Kidney epithelial cell (primary cell): ENCODE results near the gene ALDH1A2. TPM values are rescaled to one million over a fixed set of nuclear protein-coding genes. Genes with fewer than 3 reads are reported as not detected.

Experiments
- DNase-seq: peaks from one replicate; pipeline ENCODE4 v3.0.0-alpha.2; 2010; ENCODE audit warnings: low read depth
- H3K27me3 ChIP-seq: 2 replicates; pipeline ENCODE4 v1.6.0; 2011; ENCODE audit warnings: low read length; ENCODE audit not compliant: control insufficient read depth, insufficient read depth
- H3K36me3 ChIP-seq: 2 replicates; pipeline ENCODE4 v1.5.1; 2011; ENCODE audit warnings: low read length; ENCODE audit not compliant: control insufficient read depth, insufficient read depth
- H3K4me3 ChIP-seq: 2 replicates; pipeline ENCODE4 v1.5.1; 2011; ENCODE audit warnings: low read depth, mild to moderate bottlenecking, control low read depth, low read length
- total RNA-seq: library from RNA; depleted of rRNA; stranded (reverse); fragments of >200 nt; gene quantifications from 2 replicates; pipeline ENCODE4 v1.2.3, GENCODE V29; 2015
- TF ChIP-seq, protein P1 (sequence below): IDR thresholded peaks from 2 replicates; pipeline ENCODE4 v1.5.1; 2011; ENCODE audit warnings: mild to moderate bottlenecking, moderate library complexity, low read length, control low read depth, inconsistent platforms; ENCODE audit not compliant: insufficient read depth, poor library complexity, severe bottlenecking

Gene ALDH1A2
- total RNA-seq, 1 donor from 2014 or later = 23.8 TPM

DNA sequence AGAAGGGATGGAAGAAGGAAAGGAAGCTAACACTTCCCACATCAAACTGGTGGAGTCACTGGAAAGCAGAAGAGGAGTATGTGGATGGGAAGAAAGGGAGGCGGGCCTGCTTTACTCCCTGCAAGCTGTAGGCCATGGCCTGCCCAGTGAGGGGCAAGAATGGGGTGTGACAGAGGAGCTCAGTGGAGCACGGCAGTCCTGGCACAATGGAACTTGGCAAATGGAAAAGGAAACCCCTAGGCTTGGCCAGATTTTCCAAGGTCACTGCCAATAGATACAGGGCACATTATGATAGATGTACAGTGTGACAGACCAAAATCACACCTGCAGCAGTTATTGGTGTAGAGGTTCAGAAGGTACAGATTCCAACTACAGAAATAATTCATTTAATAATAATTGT is 111.6 kb downstream of the ALDH1A2 start:
- H3K4me3 ChIP-seq = no peak overlapping the region
- TF ChIP-seq, protein P1, sequence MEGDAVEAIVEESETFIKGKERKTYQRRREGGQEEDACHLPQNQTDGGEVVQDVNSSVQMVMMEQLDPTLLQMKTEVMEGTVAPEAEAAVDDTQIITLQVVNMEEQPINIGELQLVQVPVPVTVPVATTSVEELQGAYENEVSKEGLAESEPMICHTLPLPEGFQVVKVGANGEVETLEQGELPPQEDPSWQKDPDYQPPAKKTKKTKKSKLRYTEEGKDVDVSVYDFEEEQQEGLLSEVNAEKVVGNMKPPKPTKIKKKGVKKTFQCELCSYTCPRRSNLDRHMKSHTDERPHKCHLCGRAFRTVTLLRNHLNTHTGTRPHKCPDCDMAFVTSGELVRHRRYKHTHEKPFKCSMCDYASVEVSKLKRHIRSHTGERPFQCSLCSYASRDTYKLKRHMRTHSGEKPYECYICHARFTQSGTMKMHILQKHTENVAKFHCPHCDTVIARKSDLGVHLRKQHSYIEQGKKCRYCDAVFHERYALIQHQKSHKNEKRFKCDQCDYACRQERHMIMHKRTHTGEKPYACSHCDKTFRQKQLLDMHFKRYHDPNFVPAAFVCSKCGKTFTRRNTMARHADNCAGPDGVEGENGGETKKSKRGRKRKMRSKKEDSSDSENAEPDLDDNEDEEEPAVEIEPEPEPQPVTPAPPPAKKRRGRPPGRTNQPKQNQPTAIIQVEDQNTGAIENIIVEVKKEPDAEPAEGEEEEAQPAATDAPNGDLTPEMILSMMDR = no peak

DNA sequence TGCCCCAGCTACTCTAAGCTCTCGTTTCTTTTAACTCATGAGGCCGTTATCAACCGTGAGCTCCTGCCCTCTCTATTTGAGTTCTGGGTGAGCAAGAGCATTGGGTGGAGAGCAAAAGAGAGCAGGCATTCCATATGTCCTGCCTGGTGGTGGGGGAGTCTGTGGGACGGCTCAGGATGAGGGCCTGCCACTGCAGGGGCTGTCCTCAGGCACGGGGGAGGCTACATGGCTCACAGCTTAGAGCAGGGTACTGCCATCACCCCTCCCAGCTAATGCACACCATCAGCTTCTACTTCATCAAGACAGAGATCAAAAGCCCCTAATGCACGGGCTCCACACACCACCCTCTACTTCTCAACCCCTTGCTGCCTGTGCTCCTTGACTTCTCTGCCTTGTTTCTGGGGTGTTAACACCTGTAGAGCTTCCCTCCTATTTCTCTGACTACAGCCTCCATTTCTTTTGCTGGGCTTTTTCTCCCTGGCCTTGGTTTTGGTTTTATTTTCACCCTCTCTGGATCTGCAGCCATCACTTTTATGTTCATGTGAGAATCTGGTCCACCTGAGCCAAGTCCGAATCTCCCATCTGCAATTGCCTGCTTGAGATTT is 114.1 kb downstream of the ALDH1A2 start:
- no peaks in the 10 kb centered on the region for H3K36me3 ChIP-seq
- TF ChIP-seq, protein P1 = no peak
- no peak for DNase-seq
- H3K4me3 ChIP-seq = no peak overlapping the region
- no peaks in the 10 kb centered on the region for H3K27me3 ChIP-seq

More for the DNA sequence above, 111.6 kb downstream of the ALDH1A2 start:
- Histone ChIP-seq H3K36me3 (no peaks in the 10 kb centered on the region), H3K27me3 (no peaks in the 10 kb centered on the region)
- no peak for DNase-seq

DNA sequence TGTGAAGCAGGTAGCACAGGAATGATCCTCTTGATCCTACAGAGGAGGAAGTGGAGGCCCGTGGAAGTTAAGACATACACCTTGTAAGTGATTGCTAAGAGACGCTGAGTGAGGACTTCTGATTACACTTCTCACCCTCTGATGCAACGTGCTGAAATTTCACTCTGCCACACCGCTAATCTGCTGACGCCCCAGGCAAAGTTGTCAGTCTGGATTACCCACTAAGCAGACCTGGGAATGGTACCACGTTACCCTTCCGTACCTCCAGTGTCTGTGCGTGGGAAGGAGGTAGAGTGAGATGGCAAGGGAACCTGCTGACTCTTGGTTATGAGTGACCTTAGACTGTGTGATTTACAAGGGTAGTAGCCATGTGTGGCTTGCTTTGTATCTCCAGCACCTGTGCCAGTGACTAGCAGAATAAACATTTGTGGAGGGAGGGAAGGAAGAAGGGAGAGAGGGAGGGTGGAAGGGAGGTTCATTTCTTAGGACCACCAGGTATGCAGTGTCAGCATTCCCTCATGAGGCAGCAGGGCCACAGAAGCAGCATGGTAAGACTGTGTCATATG is 115.0 kb downstream of the ALDH1A2 start:
- TF ChIP-seq, protein P1 = no peak
- Histone ChIP-seq H3K27me3 (no peaks in the 10 kb centered on the region), H3K4me3 (no peak overlapping the region), H3K36me3 (no peaks in the 10 kb centered on the region)
- DNase-seq = no peak

DNA sequence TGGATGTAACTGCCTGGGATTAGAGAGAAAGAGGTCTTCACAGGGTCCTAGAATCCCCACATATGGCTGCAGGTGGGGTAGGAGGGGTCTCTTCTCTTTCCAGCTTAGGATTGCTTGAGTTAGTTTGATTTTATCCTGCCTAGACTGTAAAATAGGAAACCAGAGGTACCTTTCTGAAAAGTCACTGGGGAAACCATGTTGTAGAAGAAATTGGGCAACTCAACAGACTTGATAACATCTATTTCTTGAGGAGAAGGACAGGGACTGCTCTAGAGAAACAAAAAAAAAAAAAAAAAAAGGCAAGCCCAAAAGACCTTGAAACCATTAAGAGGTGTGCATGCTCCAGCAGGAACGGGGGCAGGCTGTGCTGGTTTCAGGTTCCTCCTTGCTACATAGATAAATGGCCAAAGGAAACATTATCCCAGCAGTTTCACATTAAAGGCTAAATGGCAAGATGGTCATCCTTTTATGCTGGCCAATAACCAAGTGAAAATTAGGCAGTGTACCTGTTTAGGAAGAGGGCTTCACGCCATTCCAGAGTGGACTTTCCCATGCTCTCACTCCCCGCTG is 116.1 kb downstream of the ALDH1A2 start:
- H3K4me3 ChIP-seq = no peak overlapping the region
- TF ChIP-seq, protein P1 = no peak
- H3K36me3 ChIP-seq = no peaks in the 10 kb centered on the region
- H3K27me3 ChIP-seq = no peaks in the 10 kb centered on the region
- no peak for DNase-seq

DNA sequence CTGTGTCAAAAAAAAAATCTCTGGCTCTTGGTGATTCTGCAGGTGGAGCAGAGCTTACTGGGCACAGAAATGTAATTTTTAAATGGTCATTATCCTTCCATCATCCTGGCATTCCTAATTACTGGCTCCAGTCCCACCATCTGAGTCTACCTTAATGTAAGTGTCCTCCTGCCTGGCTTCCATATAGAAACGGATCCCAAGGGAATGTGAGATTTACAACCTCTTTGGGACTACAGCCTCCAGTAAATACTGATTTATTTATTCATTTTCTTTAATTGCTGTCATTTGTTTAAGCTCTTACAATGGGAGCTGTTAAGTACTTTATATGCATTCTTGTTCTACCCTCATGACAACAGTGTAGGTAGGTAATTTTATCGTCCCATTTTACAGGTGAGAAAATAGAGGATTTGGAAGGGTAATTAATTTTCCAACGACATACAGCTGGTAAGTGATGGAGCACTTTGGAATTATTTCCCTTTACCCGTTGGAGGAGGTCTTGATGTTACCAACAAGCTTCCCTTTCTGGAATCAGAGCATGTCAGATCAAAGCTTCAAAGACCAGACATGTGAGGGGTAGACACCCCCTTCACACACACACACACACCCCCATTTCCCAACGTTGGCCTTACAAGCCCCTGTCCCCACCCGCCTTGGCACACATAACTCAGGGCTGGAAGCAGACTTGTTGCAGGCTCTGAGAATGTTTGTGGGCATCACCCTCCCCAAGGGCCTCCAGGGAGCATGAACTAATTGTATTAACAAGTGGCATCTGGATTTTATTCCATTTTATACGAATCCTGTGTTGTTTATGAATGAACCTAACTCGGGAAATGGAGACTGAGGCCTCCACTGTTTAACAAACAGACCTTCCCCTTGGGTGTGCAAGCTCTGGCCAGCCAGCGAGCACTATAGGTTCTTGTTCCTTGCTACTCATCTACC is 116.9 kb downstream of the ALDH1A2 start:
- no peak for DNase-seq
- Histone ChIP-seq H3K27me3 (no peaks in the 10 kb centered on the region), H3K36me3 (no peaks in the 10 kb centered on the region), H3K4me3 (no peak overlapping the region)
- TF ChIP-seq, protein P1 = no peak
